SK-N-SH treated with all-trans-retinoic acid at 6 μM for 48 hours (cell line): ENCODE data around the gene NFKBIA.
A peak's percentile ranks its signal among the peaks of the same experiment; 100 is the strongest.

ENCODE experiments used
- ATAC-seq: fragments of 200-7000 bp; cut with Tn5 transposase; 3 replicates; pipeline ENCODE4 v1.9.1; 2020; ENCODE audit warnings: mild to moderate bottlenecking, moderate library complexity
- ARNTL ChIP-seq: fragments of 450-650 bp; formaldehyde crosslinking; IDR thresholded peaks from 2 replicates; pipeline ENCODE4 v1.5.0; 2020; ENCODE audit warnings: low read depth, mild to moderate bottlenecking, moderate library complexity, borderline replicate concordance
- BACH2 ChIP-seq: fragments of 250-450 bp; sonication (Bioruptor Pico); IDR thresholded peaks from 2 replicates; pipeline ENCODE4 v1.9.0; 2021; ENCODE audit warnings: mild to moderate bottlenecking, borderline replicate concordance
- CSDC2 ChIP-seq: fragments of 250-450 bp; sonication (Bioruptor Pico); IDR thresholded peaks from 2 replicates; pipeline ENCODE4 v1.5.0; 2020; ENCODE audit warnings: mild to moderate bottlenecking, moderate library complexity
- CSRNP3 ChIP-seq: fragments of 250-450 bp; sonication (Bioruptor Pico); IDR thresholded peaks from 2 replicates; pipeline ENCODE4 v1.5.1; 2021; ENCODE audit warnings: mild to moderate bottlenecking, moderate library complexity
- GLIS3 ChIP-seq: fragments of 250-450 bp; sonication (Bioruptor Pico); IDR thresholded peaks from 2 replicates; pipeline ENCODE4 v1.5.0; 2020; ENCODE audit warnings: mild to moderate bottlenecking, moderate library complexity
- OSR1 ChIP-seq: fragments of 250-450 bp; sonication (Bioruptor Pico); IDR thresholded peaks from 2 replicates; pipeline ENCODE4 v1.8.0; 2022; ENCODE audit warnings: moderate library complexity, mild to moderate bottlenecking, inconsistent platforms
- PATZ1 ChIP-seq: fragments of 250-450 bp; sonication (Bioruptor Pico); IDR thresholded peaks from 2 replicates; pipeline ENCODE4 v1.8.0; 2020; ENCODE audit warnings: mild to moderate bottlenecking, moderate library complexity, borderline replicate concordance
- PPARA ChIP-seq: fragments of 250-450 bp; sonication (Bioruptor Pico); IDR thresholded peaks from 2 replicates; pipeline ENCODE4 v1.5.0; 2020; ENCODE audit warnings: mild to moderate bottlenecking, borderline replicate concordance
- RARB ChIP-seq: fragments of 250-450 bp; sonication (Bioruptor Pico); IDR thresholded peaks from 2 replicates; pipeline ENCODE4 v1.8.0; 2021; ENCODE audit warnings: mild to moderate bottlenecking, moderate library complexity
- TCF4 ChIP-seq: fragments of 250-450 bp; sonication (Bioruptor Pico); IDR thresholded peaks from 2 replicates; pipeline ENCODE4 v1.8.0; 2021; ENCODE audit warnings: mild to moderate bottlenecking, moderate library complexity, borderline replicate concordance
- TOX ChIP-seq: fragments of 250-450 bp; sonication (Bioruptor Pico); IDR thresholded peaks from 2 replicates; pipeline ENCODE4 v1.8.0; 2021; ENCODE audit warnings: mild to moderate bottlenecking, moderate library complexity, borderline replicate concordance
- ZC3H10 ChIP-seq: fragments of 250-450 bp; sonication (Bioruptor Pico); IDR thresholded peaks from 2 replicates; pipeline ENCODE4 v1.5.1; 2021; ENCODE audit warnings: mild to moderate bottlenecking, moderate library complexity
- ZNF70 ChIP-seq: fragments of 450-650 bp; formaldehyde crosslinking; IDR thresholded peaks from 2 replicates; pipeline ENCODE4 v1.5.0; 2020; ENCODE audit warnings: mild to moderate bottlenecking, moderate library complexity
- ZNF8 ChIP-seq: fragments of 450-650 bp; formaldehyde crosslinking; IDR thresholded peaks from 2 replicates; pipeline ENCODE4 v1.5.0; 2020; ENCODE audit warnings: mild to moderate bottlenecking, moderate library complexity
- TF ChIP-seq, protein P1 (sequence below): fragments of 250-450 bp; sonication (Bioruptor Pico); IDR thresholded peaks from 2 replicates; pipeline ENCODE4 v1.5.0; 2020; ENCODE audit warnings: mild to moderate bottlenecking, moderate library complexity
- TF ChIP-seq, protein P2 (sequence below): fragments of 250-450 bp; sonication (Bioruptor Pico); IDR thresholded peaks from 2 replicates; pipeline ENCODE4 v1.5.1; 2020; ENCODE audit warnings: low read depth, mild to moderate bottlenecking, moderate library complexity

NFKBIA gene

GRCh38 chr14:35418093-35418492 is 13.5 kb upstream of the NFKBIA start:
- ATAC-seq, result no peak
- TF ChIP-seq, protein P1, sequence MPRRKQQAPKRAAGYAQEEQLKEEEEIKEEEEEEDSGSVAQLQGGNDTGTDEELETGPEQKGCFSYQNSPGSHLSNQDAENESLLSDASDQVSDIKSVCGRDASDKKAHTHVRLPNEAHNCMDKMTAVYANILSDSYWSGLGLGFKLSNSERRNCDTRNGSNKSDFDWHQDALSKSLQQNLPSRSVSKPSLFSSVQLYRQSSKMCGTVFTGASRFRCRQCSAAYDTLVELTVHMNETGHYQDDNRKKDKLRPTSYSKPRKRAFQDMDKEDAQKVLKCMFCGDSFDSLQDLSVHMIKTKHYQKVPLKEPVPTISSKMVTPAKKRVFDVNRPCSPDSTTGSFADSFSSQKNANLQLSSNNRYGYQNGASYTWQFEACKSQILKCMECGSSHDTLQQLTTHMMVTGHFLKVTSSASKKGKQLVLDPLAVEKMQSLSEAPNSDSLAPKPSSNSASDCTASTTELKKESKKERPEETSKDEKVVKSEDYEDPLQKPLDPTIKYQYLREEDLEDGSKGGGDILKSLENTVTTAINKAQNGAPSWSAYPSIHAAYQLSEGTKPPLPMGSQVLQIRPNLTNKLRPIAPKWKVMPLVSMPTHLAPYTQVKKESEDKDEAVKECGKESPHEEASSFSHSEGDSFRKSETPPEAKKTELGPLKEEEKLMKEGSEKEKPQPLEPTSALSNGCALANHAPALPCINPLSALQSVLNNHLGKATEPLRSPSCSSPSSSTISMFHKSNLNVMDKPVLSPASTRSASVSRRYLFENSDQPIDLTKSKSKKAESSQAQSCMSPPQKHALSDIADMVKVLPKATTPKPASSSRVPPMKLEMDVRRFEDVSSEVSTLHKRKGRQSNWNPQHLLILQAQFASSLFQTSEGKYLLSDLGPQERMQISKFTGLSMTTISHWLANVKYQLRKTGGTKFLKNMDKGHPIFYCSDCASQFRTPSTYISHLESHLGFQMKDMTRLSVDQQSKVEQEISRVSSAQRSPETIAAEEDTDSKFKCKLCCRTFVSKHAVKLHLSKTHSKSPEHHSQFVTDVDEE (CRISPR knock-in tag), result peak; percentile 54; the same call in 1 of the 2 replicates
- TF ChIP-seq TCF4 (peak; percentile 71; the same call in 1 of the 2 replicates), TOX (CRISPR knock-in tag) (no peak)

- ATAC-seq, result no peak
Observed at GRCh38 chr14:35416108-35416750, 11.7 kb upstream of the NFKBIA start.

DNA sequence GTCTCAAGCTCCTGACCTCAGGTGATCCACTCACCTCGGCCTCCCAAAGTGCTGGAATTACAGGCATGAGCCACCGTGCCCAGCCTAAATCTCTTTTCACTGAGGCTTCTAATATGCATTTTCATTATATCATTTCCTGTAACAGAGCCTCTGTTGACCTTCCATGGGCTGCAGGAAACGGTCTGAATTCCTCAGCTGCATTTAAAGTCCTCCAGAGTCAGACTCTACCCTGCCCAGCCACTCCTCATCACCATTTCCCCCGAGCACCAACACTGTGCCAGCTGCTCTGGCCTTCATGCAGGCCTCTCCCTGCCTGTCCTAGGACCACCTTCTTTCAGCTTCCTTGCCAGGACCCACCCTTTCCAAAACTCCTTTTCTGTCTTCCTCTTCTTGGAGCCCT is 9.8 kb upstream of the NFKBIA start:
- ATAC-seq, result peak; percentile 49
- no peak for TF ChIP-seq GLIS3 (CRISPR knock-in tag)
- TF ChIP-seq OSR1 (CRISPR knock-in tag), result no peak
- TF ChIP-seq, protein P2, sequence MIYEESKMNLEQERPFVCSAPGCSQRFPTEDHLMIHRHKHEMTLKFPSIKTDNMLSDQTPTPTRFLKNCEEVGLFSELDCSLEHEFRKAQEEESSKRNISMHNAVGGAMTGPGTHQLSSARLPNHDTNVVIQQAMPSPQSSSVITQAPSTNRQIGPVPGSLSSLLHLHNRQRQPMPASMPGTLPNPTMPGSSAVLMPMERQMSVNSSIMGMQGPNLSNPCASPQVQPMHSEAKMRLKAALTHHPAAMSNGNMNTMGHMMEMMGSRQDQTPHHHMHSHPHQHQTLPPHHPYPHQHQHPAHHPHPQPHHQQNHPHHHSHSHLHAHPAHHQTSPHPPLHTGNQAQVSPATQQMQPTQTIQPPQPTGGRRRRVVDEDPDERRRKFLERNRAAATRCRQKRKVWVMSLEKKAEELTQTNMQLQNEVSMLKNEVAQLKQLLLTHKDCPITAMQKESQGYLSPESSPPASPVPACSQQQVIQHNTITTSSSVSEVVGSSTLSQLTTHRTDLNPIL (CRISPR knock-in tag), result no peak
- TF ChIP-seq PPARA (CRISPR knock-in tag), result no peak
- no peak for TF ChIP-seq ZC3H10 (CRISPR knock-in tag)
- no peak for TF ChIP-seq CSRNP3
- no peak for TF ChIP-seq ZNF8 (CRISPR knock-in tag)
- no peak for TF ChIP-seq BACH2 (CRISPR knock-in tag)
- no peak for TF ChIP-seq ZNF70 (CRISPR knock-in tag)
- no peak for TF ChIP-seq RARB

More at GRCh38 chr14:35416108-35416750, 11.7 kb upstream of the NFKBIA start:
- TF ChIP-seq BACH2 (CRISPR knock-in tag) (no peak), GLIS3 (CRISPR knock-in tag) (no peak), PPARA (CRISPR knock-in tag) (no peak), TOX (CRISPR knock-in tag) (no peak), CSRNP3 (no peak), CSDC2 (CRISPR knock-in tag) (no peak), ARNTL (CRISPR knock-in tag) (no peak), ZC3H10 (CRISPR knock-in tag) (no peak), PATZ1 (CRISPR knock-in tag) (no peak)
- TF ChIP-seq, protein P2 (CRISPR knock-in tag), result no peak
- TF ChIP-seq, protein P1 (CRISPR knock-in tag), result no peak
- TF ChIP-seq, all 23 proteins: peak for 0
